HFFc6 (cell line): ENCODE measurements around the gene SNTG2. TPM values are rescaled to one million over a fixed set of nuclear protein-coding genes. Genes with fewer than 3 reads are reported as not detected.

ENCODE experiments used
- DNase-seq: peaks from one replicate; pipeline ENCODE4 v3.0.0-alpha.2; 2018
- H3K27ac Mint-ChIP-seq: 2 replicates; pipeline ENCODE4 v1.8.0; 2020; ENCODE audit warnings: mild to moderate bottlenecking, mixed read lengths
- H3K27me3 Mint-ChIP-seq: 2 replicates; pipeline ENCODE4 v1.8.0; 2021; ENCODE audit warnings: mild to moderate bottlenecking, moderate library complexity, mixed read lengths; ENCODE audit not compliant: insufficient read depth
- H3K36me3 Mint-ChIP-seq: 2 replicates; pipeline ENCODE4 v1.8.0; 2021; ENCODE audit warnings: low read depth, mixed read lengths
- H3K4me1 Mint-ChIP-seq: 2 replicates; pipeline ENCODE4 v1.8.0; 2020; ENCODE audit warnings: low read depth, mixed read lengths
- H3K4me3 Mint-ChIP-seq: 2 replicates; pipeline ENCODE4 v1.8.0; 2020; ENCODE audit warnings: mild to moderate bottlenecking, moderate library complexity, mixed read lengths
- H3K9me3 Mint-ChIP-seq: 2 replicates; pipeline ENCODE4 v1.8.0; 2020; ENCODE audit warnings: mild to moderate bottlenecking, mixed read lengths
- total RNA-seq, 6 experiments: library from RNA; stranded (reverse); fragmentation: NEBNext Ultra II Directional; extraction: Animal tissue kit (Norgen Biotek cat#: 25700); gene quantifications; 2 replicates in 1 of 6; 3 replicates in 5 of 6; pipeline ENCODE4 v1.2.3, GENCODE V29; 2021
- TF ChIP-seq, protein P1 (sequence below): fragments of 200-600 bp; sonication (generic); IDR thresholded peaks from 2 replicates; pipeline ENCODE4 v1.5.0; 2021; ENCODE audit warnings: antibody characterized with exemption, mild to moderate bottlenecking

SNTG2 gene
- total RNA-seq, 6 experiments from 2014 or later = not detected

DNA sequence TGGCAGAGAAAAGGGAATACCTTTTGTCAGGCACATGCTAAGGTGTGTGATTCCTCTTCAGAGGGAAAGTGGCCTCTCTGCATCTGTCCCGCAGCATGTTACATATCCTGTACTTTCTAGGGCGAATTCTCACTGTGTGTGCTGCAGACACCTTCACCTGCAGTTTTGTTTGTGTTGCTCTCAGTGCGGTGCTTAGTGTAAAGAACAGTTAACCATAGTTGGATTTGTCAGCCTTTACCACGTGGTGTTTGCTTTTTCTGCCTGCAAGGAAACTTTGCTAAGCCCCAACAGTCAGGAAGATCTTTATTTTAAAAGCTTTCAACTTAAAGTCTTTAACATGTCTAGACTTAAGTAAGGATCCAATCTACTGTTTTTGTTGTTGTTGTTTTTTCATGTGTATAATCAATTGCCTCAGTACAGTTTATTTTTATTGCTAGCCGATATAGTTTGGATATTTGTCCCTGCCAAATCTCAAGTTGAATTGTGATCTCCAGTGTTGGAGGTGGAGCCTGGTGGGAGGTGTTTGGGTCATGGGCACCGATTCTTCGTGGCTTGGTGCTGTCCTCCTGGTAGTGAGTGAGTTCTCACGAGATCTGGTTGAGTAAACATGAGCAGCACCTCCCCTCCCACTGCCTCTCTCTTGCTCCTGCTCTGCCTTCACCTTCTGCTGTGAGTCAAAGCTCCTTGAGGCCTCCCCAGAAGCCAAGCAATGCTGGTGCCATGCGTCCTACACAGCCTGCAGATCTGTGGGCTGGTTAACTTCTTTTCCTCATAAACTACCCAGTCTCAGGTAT lies 90.6 kb downstream of the SNTG2 start:
- Mint-ChIP-seq H3K4me3 (no peak overlapping the region), H3K4me1 (no peaks in the 10 kb centered on the region; the same call in 1 of the 2 replicates), H3K36me3 (no peaks in the 10 kb centered on the region), H3K9me3 (no peaks in the 10 kb centered on the region), H3K27ac (no peak overlapping the region), H3K27me3 (peaks cover 8% of the 10 kb centered on the region)
- no peak for DNase-seq
- TF ChIP-seq, protein P1, sequence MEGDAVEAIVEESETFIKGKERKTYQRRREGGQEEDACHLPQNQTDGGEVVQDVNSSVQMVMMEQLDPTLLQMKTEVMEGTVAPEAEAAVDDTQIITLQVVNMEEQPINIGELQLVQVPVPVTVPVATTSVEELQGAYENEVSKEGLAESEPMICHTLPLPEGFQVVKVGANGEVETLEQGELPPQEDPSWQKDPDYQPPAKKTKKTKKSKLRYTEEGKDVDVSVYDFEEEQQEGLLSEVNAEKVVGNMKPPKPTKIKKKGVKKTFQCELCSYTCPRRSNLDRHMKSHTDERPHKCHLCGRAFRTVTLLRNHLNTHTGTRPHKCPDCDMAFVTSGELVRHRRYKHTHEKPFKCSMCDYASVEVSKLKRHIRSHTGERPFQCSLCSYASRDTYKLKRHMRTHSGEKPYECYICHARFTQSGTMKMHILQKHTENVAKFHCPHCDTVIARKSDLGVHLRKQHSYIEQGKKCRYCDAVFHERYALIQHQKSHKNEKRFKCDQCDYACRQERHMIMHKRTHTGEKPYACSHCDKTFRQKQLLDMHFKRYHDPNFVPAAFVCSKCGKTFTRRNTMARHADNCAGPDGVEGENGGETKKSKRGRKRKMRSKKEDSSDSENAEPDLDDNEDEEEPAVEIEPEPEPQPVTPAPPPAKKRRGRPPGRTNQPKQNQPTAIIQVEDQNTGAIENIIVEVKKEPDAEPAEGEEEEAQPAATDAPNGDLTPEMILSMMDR = no peak

DNA sequence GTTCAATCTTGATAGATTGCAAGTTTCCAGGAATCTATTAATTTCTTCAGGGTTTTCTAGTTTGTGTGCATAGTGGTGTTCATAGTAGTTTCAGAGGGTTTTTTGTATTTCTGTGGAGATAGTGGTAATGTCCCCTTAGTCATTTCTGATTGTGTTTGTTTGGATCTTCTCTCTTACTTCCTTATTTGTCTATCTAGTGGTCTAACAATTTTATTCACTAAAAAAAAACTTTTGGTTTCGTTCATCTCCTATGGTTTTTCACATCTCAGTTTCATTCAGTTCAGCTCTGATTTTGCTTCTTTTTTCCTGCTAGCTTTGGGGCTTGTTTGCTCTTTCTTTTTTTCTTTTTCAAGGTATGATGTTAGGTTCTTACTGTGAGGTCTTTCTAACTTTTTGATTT lies 94.5 kb downstream of the SNTG2 start:
- Mint-ChIP-seq H3K4me3 (no peak overlapping the region), H3K9me3 (peaks cover 13% of the 10 kb centered on the region), H3K4me1 (peaks cover 28% of the 10 kb centered on the region), H3K36me3 (peaks cover 7% of the 10 kb centered on the region), H3K27ac (no peak overlapping the region), H3K27me3 (peaks cover 2% of the 10 kb centered on the region)
- TF ChIP-seq, protein P1 = no peak
- DNase-seq = no peak

DNA sequence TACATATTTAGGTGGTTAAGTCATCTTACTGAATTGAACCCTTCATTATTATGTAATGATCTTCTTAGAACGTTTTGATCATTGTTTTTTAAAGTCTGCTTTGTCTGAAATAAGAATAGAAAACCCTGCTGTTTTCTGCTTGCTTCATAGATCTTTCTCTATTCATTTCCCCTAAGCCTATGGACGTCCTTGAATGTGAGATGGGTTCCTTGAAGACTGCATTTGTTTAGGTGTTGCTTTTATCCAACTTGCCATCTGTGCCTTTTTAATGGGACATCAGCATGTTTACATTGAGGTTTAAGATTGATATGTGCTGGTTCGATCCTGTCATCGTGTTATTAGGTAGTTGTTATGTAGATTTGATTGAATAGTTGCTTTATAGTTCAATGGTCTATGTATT lies 95.4 kb downstream of the SNTG2 start:
- peaks cover 7% of the 10 kb centered on the region for H3K36me3 Mint-ChIP-seq
- peaks cover 13% of the 10 kb centered on the region for H3K9me3 Mint-ChIP-seq
- no peak overlapping the region for H3K4me3 Mint-ChIP-seq
- no peak overlapping the region for H3K27ac Mint-ChIP-seq
- TF ChIP-seq, protein P1 = no peak
- H3K27me3 Mint-ChIP-seq = no peaks in the 10 kb centered on the region; the same call in 1 of the 2 replicates
- H3K4me1 Mint-ChIP-seq = peaks cover 37% of the 10 kb centered on the region
- no peak for DNase-seq

DNA sequence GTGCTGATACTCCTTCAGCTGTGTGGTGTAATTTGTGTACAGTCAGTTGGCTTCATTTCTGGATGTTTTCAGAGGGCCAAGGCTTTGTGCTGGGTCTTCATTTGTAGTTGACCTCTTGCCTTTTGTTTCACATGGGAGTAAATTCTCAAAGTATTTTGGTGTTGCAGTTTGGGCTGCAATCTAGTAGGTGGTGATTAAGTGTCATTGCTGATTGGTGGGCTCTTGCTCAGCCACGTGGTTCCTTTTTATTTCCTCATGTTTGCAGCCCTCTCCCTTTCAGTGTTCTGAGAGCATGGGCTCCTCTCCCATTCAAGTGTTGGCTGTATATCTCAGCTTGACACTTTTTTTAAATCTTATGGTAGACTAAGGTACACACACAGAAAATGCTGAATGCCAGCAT lies 96.8 kb downstream of the SNTG2 start:
- peaks cover 13% of the 10 kb centered on the region for H3K9me3 Mint-ChIP-seq
- no peak overlapping the region for H3K4me3 Mint-ChIP-seq
- peaks cover 7% of the 10 kb centered on the region for H3K36me3 Mint-ChIP-seq
- TF ChIP-seq, protein P1 = peak; percentile 72
- peaks cover 47% of the 10 kb centered on the region for H3K4me1 Mint-ChIP-seq
- H3K27me3 Mint-ChIP-seq = no peaks in the 10 kb centered on the region; the same call in 1 of the 2 replicates
- H3K27ac Mint-ChIP-seq = no peak overlapping the region
- DNase-seq = peak; percentile 10

DNA sequence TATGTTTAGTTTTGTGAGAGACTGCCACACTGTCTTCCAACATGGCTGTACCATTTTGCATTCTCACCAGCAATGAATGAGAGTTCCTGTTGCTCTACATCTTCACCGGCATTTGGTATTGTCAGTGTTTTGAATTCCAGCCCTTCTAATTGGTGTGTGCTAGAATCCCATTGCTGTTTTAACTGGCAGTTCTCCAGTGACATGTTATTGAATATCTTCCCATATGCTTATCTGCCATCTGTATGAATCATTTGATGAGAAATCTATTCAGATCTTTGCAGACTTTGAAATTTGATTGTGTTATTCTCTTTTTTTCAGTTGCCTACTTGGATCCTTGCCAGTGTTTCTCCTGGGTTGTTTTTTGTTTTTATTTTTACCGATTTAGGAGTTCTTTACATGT lies 99.0 kb downstream of the SNTG2 start:
- peaks cover 13% of the 10 kb centered on the region for H3K9me3 Mint-ChIP-seq
- H3K27ac Mint-ChIP-seq = no peak overlapping the region
- TF ChIP-seq, protein P1 = no peak
- H3K4me3 Mint-ChIP-seq = no peak overlapping the region
- H3K27me3 Mint-ChIP-seq = no peaks in the 10 kb centered on the region; the same call in 1 of the 2 replicates
- H3K4me1 Mint-ChIP-seq = peaks cover 69% of the 10 kb centered on the region
- H3K36me3 Mint-ChIP-seq = peaks cover 7% of the 10 kb centered on the region
- DNase-seq = peak; percentile 72
